ENCODE results near the gene PLEKHA4. TPM values are rescaled to one million over a fixed set of nuclear protein-coding genes. Genes with fewer than 3 reads are reported as not detected.

The PLEKHA4 gene
- 6.5 and 10.6 TPM in 2 replicates for total RNA-seq

GRCh38 chr19:48868114-48868886, at the start of gene PLEKHA4:
Gene PLEKHA4 (minus strand): TSS chr19:48868617. CDS start chr19:48867620, 997 bp downstream.

GRCh38 chr19:48899781-48900476, 31.5 kb upstream of the PLEKHA4 start, which contains the start of gene NUCB1:
Gene NUCB1 (plus strand): TSS chr19:48900312. CDS start chr19:48900797, 485 bp downstream.

GRCh38 chr19:48872182-48872883, 3.9 kb upstream of the PLEKHA4 start, which contains the start of gene PPP1R15A:
Gene PPP1R15A (plus strand): TSS chr19:48872421. CDS start chr19:48873234, 813 bp downstream.

GRCh38 chr19:48836089-48837017, 32.1 kb downstream of the PLEKHA4 start, which contains the start of gene HSD17B14:
Gene HSD17B14 (minus strand): TSS chr19:48836491. CDS start chr19:48836411, 80 bp downstream.

Other genes with a start within 250 kb of the PLEKHA4 start
- 2,327 and 2,594 TPM in 2 replicates for gene RPL18, start 249.4 kb downstream of the PLEKHA4 start, total RNA-seq
- 4.7 and 5.6 TPM in 2 replicates for gene SPHK2, start 249.1 kb downstream of the PLEKHA4 start, total RNA-seq
- 4.6 and 6.5 TPM in 2 replicates for gene DBP, start 231.2 kb downstream of the PLEKHA4 start, total RNA-seq
- 0.43 and 0.46 TPM in 2 replicates for gene CA11, start 222.4 kb downstream of the PLEKHA4 start, total RNA-seq
- not detected in 2 replicates for gene NTN5, start 195.6 kb downstream of the PLEKHA4 start, total RNA-seq
- gene FUT2, start 172.6 kb downstream of the PLEKHA4 start, total RNA-seq: not detected in 2 replicates
- gene MAMSTR, start 148.9 kb downstream of the PLEKHA4 start, total RNA-seq: 0.28 TPM in 2 replicates
- gene RASIP1, start 128.0 kb downstream of the PLEKHA4 start, total RNA-seq: 1.3 and 2.3 TPM in 2 replicates
- gene IZUMO1, start 121.7 kb downstream of the PLEKHA4 start, total RNA-seq: not detected in 2 replicates
- gene FUT1, start 116.0 kb downstream of the PLEKHA4 start, total RNA-seq: 0.28 TPM in 2 replicates
- 0.14 and 0.28 TPM in 2 replicates for gene FGF21, start 113.1 kb downstream of the PLEKHA4 start, total RNA-seq
- 26.6 and 28.4 TPM in 2 replicates for gene BCAT2, start 57.6 kb downstream of the PLEKHA4 start, total RNA-seq
- 6.8 and 7.3 TPM in 2 replicates for gene HSD17B14, start 32.1 kb downstream of the PLEKHA4 start, total RNA-seq
- 51.6 and 53.1 TPM in 2 replicates for gene PPP1R15A, start 3.8 kb upstream of the PLEKHA4 start, total RNA-seq
- gene TULP2, start 30.1 kb upstream of the PLEKHA4 start, total RNA-seq: 0.28 and 0.55 TPM in 2 replicates
- gene NUCB1, start 31.7 kb upstream of the PLEKHA4 start, total RNA-seq: 117 and 149 TPM in 2 replicates
- gene DHDH, start 65.1 kb upstream of the PLEKHA4 start, total RNA-seq: 0.14 and 0.18 TPM in 2 replicates
- gene BAX, start 86.3 kb upstream of the PLEKHA4 start, total RNA-seq: 77.2 and 141 TPM in 2 replicates
- 5,813 and 7,581 TPM in 2 replicates for gene FTL, start 96.7 kb upstream of the PLEKHA4 start, total RNA-seq
- gene GYS1, start 124.7 kb upstream of the PLEKHA4 start, total RNA-seq: 29.0 and 45.9 TPM in 2 replicates
- 201 and 206 TPM in 2 replicates for gene RUVBL2, start 125.3 kb upstream of the PLEKHA4 start, total RNA-seq
- gene LHB, start 148.5 kb upstream of the PLEKHA4 start, total RNA-seq: not detected in 2 replicates
- not detected in 2 replicates for gene CGB3, start 155.7 kb upstream of the PLEKHA4 start, total RNA-seq
- not detected in 2 replicates for gene CGB2, start 163.3 kb upstream of the PLEKHA4 start, total RNA-seq
- not detected in 2 replicates for gene CGB1, start 168.3 kb upstream of the PLEKHA4 start, total RNA-seq
- not detected in 2 replicates for gene CGB5, start 175.2 kb upstream of the PLEKHA4 start, total RNA-seq
- not detected in 2 replicates for gene CGB8, start 180.5 kb upstream of the PLEKHA4 start, total RNA-seq
- 0.09 and 0.14 TPM in 2 replicates for gene CGB7, start 189.1 kb upstream of the PLEKHA4 start, total RNA-seq
- not detected in 2 replicates for gene NTF4, start 196.2 kb upstream of the PLEKHA4 start, total RNA-seq
- gene KCNA7, start 204.1 kb upstream of the PLEKHA4 start, total RNA-seq: not detected in 2 replicates
- gene SNRNP70, start 216.8 kb upstream of the PLEKHA4 start, total RNA-seq: 106 and 162 TPM in 2 replicates
- 8.9 and 11.0 TPM in 2 replicates for gene LIN7B, start 245.8 kb upstream of the PLEKHA4 start, total RNA-seq

Data from smooth muscle cell of bladder (primary cell).